DLD1 (cell line): ENCODE data around the gene GNL1.
"Not testable (repeated sequence)": the region's sequence is repeated elsewhere in the genome, so short reads cannot be mapped to it uniquely, and the experiment has no call there.

Source experiments
- in situ Hi-C: cut with HindIII; loops from 2 replicates; pipeline ENCODE4 v1.10.0; 2017; ENCODE audit warnings: low sequenced_read_pairs

Gene GNL1

GRCh38 chr6:30500421-30501355, 55.6 kb downstream of the GNL1 start:
- in situ Hi-C loops, result loop anchor here (5.0 kb wide), 1 partner anchor 42 kb away; no protein-coding TSS in a partner anchor

- in situ Hi-C loops, result not testable (repeated sequence)
Observed at GRCh38 chr6:30498705-30499104, 57.6 kb downstream of the GNL1 start.

GRCh38 chr6:30497714-30498113, 58.6 kb downstream of the GNL1 start:
- in situ Hi-C loops, result no loop called here

- in situ Hi-C loops, result not testable (repeated sequence)
Observed at GRCh38 chr6:30497261-30497599, 59.1 kb downstream of the GNL1 start.

GRCh38 chr6:30495993-30496392, 60.3 kb downstream of the GNL1 start:
- in situ Hi-C loops, result no loop called here

GRCh38 chr6:30495060-30495459, 61.2 kb downstream of the GNL1 start:
- in situ Hi-C loops, result not testable (repeated sequence)

- in situ Hi-C loops, result no loop called here
Observed at GRCh38 chr6:30494291-30494861, 61.9 kb downstream of the GNL1 start.

- in situ Hi-C loops, result no loop called here
Observed at GRCh38 chr6:30493643-30494250, 62.5 kb downstream of the GNL1 start.

GRCh38 chr6:30491991-30492952, 64.0 kb downstream of the GNL1 start:
- in situ Hi-C loops, result no loop called here
